Measurements from ENCODE around the gene MFNG.
A peak's percentile ranks its signal among the peaks of the same experiment; 100 is the strongest.

- TF ChIP-seq EZH2 (IDR thresholded peaks at IDR 0.05) (no peak), CTCF (IDR thresholded peaks at IDR 0.05 in 2 of 3, conservative IDR thresholded peaks at IDR 0.05 in 1 of 3; ENCODE audit: borderline replicate concordance in 1 of 3, insufficient read depth in 1 of 3, low read depth in 2 of 3, low read length in 2 of 3) (peak in 2 of 3 experiments; percentile 82 to 88; a peak in 5 of 6 replicates), TCF7L2 (IDR thresholded peaks at IDR 0.05; ENCODE audit: borderline replicate concordance, extremely low read depth, insufficient read depth, insufficient read length) (no peak), POLR2A (IDR thresholded peaks at IDR 0.05; ENCODE audit: borderline replicate concordance, extremely low read depth, insufficient read depth, insufficient read length) (no peak), MAX (IDR thresholded peaks at IDR 0.05) (no peak), POLR2AphosphoS5 (IDR thresholded peaks at IDR 0.05; ENCODE audit: low read depth, low read length) (no peak), RAD21 (IDR thresholded peaks at IDR 0.05; ENCODE audit: low read depth) (no peak; the same call in none of the 2 replicates), CEBPB (IDR thresholded peaks at IDR 0.05; ENCODE audit: low read depth) (no peak), SIN3A (IDR thresholded peaks at IDR 0.05; ENCODE audit: low read depth) (no peak), EZH2phosphoT487 (IDR thresholded peaks at IDR 0.05; ENCODE audit: borderline replicate concordance) (no peak), ZNF274 (IDR thresholded peaks at IDR 0.05; ENCODE audit: low read depth, low read length) (no peak)
These were observed 12.2 kb upstream of the MFNG start for GRCh38 chr22:37498289-37498909.

All from HCT116 (cell line).